Activated naive CD4-positive, alpha-beta T cell treated with anti-CD3 and anti-CD28 coated beads, Interleukin-2, amount 50 U/mL, for 72 hours (primary cell): ENCODE measurements around the gene TTC39A. TPM values are rescaled to one million over a fixed set of nuclear protein-coding genes. Genes with fewer than 3 reads are reported as not detected.
A peak's percentile ranks its signal among the peaks of the same experiment; 100 is the strongest.

ENCODE experiments used
- ATAC-seq, 2 donors: fragments of 150-1000 bp; cut with Tn5 transposase; 2 replicates each; pipeline ENCODE4 v1.10.0; 2021; ENCODE audit warnings: mild to moderate bottlenecking in 2 of 2, moderate library complexity in 2 of 2
- DNase-seq, 2 donors: peaks; one replicate each; pipeline ENCODE4 v3.0.0; 2021 to 2022; ENCODE audit warnings: low spot score in 2 of 2
- H3K27ac Mint-ChIP-seq, 2 donors: one replicate each; pipeline ENCODE4 v1.8.0; 2022; ENCODE audit warnings: mild to moderate bottlenecking in 2 of 2, mixed read lengths in 2 of 2
- H3K36me3 Mint-ChIP-seq, 2 donors: one replicate each; pipeline ENCODE4 v1.8.0; 2022; ENCODE audit warnings: mixed read lengths in 2 of 2
- H3K9me3 Mint-ChIP-seq, 2 donors: one replicate each; pipeline ENCODE4 v1.8.0; 2022; ENCODE audit warnings: mixed read lengths in 2 of 2
- total RNA-seq, 2 donors: library from RNA; stranded (reverse); gene quantifications; one replicate each; pipeline ENCODE4 v1.2.3, GENCODE V29; 2022

TTC39A gene
- total RNA-seq, 2 donors from 2014 or later, result 0.61 to 1.1 TPM

GRCh38 chr1:51295926-51296325 lies 34.4 kb downstream of the TTC39A start:
- no peak for ATAC-seq
- H3K9me3 Mint-ChIP-seq, result no peaks in the 10 kb centered on the region
- no peak for DNase-seq
- no peak overlapping the region for H3K27ac Mint-ChIP-seq
- no peaks in the 10 kb centered on the region for H3K36me3 Mint-ChIP-seq

DNA sequence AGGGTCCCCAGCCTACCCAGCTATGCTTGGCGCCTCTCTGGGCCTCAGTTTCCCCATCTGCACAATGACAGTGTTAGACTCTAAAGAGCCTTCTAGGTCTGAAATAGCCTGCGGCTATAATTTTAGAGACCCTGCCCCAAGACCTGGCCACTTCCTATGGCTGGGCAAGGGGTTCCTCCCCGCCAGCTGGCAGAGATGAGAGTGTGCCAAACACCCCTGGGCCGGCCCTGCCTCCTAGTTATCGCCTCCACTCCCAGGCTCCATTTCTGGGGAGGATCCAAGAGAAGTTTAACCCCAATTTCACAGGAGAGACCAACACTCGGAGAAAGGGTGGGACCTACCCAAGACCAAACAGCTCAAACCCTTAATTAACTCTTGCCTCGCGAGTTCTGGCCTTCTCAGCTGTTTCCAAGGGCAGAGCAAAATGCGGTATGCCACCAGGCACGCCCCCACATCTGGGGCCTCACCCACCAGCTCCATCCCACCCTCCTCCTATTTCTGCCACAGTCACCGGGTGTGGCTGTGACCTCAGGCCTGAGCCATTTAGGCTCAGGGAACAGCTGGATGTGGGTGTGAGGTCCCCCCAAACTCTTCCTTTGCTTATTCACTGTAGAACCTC lies 35.7 kb downstream of the TTC39A start:
- ATAC-seq (no peak), DNase-seq (peak in 1 of 2 donors; percentile 46)
- peak overlapping the region in 1 of 2 donors; percentile 39 for H3K27ac Mint-ChIP-seq
- no peaks in the 10 kb centered on the region for H3K36me3 Mint-ChIP-seq
- no peaks in the 10 kb centered on the region for H3K9me3 Mint-ChIP-seq

GRCh38 chr1:51293898-51294515 lies 36.4 kb downstream of the TTC39A start:
- no peaks in the 10 kb centered on the region for H3K9me3 Mint-ChIP-seq
- H3K27ac Mint-ChIP-seq, result no peak overlapping the region
- no peak for ATAC-seq

GRCh38 chr1:51290489-51290847 lies 39.9 kb downstream of the TTC39A start:
- ATAC-seq, result no peak
- no peaks in the 10 kb centered on the region for H3K36me3 Mint-ChIP-seq
- no peak for DNase-seq
- no peaks in the 10 kb centered on the region for H3K9me3 Mint-ChIP-seq
- H3K27ac Mint-ChIP-seq, result no peak overlapping the region

More at GRCh38 chr1:51293898-51294515, 36.4 kb downstream of the TTC39A start:
- H3K36me3 Mint-ChIP-seq, result no peaks in the 10 kb centered on the region
- DNase-seq, result no peak

DNA sequence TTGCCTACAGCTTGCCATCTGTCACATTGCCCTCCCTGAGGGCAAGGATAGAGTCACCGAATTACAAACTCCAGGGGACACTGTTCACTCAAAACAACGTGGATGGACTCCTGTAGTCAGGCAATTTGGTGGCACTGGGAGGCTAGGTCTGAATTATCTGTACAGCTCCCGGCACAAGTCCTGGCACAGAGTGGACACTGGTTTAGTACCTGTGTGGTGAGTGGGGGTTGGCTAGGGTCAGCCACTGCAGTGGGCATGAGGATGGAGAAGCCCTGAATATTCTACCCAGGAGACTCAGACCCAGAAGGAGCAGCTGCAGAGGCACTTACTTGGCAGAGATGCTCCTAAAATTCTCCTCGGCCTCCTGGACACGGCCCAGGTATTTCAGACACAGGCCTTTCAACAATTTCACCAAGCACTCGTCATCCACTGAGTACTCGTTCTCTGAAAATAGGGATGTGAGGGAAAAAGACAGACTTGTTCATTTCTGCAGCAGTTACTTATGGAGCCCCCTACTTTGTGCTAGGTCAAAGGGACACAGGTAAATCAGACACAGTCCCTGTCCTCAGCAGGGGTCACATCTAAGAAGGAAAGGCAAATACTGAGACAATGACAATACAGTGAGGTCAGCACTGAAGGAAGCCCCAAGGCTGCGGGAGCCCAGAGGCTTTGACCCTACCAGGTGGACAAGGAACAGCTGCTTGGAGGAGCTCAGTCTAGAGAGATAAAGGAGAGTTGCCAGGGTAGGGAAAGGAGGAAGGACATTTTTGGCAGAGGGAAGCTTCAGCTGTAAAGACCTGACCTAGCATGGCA lies 40.5 kb downstream of the TTC39A start:
- no peaks in the 10 kb centered on the region for H3K36me3 Mint-ChIP-seq
- DNase-seq (no peak), ATAC-seq (no peak)
- peak overlapping the region in 1 of 2 donors; percentile 61 for H3K27ac Mint-ChIP-seq
- H3K9me3 Mint-ChIP-seq, result no peaks in the 10 kb centered on the region

DNA sequence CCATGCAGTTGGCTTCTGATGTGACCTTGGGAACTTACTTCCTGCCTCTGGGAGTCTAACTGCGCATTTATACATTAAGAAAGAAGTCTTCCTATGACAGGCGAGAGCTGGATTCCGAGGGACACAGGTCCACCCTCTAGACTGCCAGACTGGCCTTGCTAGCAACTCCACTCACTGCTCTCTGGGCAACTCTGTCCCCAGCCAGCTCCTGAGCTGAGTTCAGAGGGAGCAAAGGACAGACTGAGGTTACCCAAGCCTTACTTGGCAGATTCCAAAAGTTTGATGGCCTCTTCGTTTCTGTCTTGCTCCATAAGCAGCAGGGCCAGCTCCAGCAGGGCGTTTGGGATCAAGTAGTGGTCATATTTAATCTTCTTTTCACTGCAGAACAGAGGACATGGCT lies 41.8 kb downstream of the TTC39A start:
- H3K9me3 Mint-ChIP-seq, result no peaks in the 10 kb centered on the region
- ATAC-seq (no peak), DNase-seq (no peak)
- H3K27ac Mint-ChIP-seq, result no peak overlapping the region
- no peaks in the 10 kb centered on the region for H3K36me3 Mint-ChIP-seq

DNA sequence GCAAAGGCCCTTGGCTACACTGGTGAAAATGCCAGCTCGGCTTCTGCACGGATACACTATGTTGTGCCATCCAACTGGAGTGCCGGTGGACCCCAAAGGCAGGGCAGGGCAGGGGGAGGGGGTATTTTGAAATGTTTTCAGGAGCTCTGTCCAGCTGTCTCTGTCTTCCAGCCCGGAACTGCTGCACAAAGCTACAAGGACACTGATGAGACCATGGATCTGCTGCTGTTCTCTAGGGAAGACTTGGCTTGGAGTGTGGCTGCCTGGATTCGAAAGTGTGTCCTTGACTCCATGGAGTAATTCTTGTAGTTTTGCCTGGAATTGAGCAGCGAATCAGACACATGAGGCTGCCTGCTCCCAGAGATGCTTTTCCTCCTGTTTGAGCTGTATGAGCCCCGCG lies 42.4 kb downstream of the TTC39A start:
- H3K9me3 Mint-ChIP-seq, result no peaks in the 10 kb centered on the region
- no peak overlapping the region for H3K27ac Mint-ChIP-seq

GRCh38 chr1:51285055-51285454 lies 45.3 kb downstream of the TTC39A start:
- Mint-ChIP-seq H3K9me3 (no peaks in the 10 kb centered on the region), H3K36me3 (no peaks in the 10 kb centered on the region), H3K27ac (no peak overlapping the region)
- peak in 1 of 2 donors; percentile 27 for DNase-seq
- peak; percentile 76 to 86 for ATAC-seq

More for the DNA sequence above, 42.4 kb downstream of the TTC39A start:
- no peaks in the 10 kb centered on the region for H3K36me3 Mint-ChIP-seq
- no peak for DNase-seq
- no peak for ATAC-seq

DNA sequence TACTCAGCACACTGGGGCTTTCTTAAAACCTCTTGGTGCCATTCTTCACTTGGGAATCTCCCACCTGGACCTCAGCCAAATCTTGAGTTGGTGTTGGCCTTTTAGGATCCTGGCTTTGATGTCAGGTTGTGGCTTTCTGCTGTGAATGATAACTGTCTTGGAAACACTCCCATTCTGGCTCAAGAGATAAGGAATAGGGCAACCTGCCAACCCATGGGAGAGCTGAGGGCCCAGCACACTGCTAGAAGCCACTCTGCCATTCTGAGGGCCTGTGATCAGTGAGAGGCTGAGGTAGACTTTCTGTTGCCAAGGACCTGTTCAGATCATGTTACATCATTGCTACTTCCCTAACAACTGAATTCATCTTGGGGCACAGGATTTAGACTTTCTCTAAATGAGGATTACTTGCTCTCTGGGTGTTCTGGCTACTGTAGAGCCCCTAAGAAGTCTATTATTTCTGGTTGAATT lies 45.8 kb downstream of the TTC39A start:
- H3K27ac Mint-ChIP-seq, result no peak overlapping the region
- peak; percentile 54 to 57 for ATAC-seq

DNA sequence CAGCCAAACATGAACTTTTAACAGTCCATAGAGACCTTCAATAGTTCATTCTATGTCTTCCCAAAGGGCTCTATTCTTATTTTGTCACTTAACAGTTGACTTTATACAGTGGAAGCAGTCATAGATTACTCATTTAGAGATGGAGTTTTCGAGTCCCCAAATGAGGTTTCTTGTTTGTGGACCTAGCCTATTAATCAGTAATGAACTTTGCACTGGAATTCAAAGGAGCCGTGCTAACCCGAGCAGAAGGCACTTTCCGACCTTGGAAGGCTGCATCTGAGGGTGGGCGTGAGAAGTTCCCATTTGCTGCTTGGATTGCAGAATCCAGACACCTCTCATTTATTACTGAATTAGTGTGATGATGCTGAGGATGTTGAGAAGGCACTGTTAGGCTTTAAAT lies 46.4 kb downstream of the TTC39A start:
- no peaks in the 10 kb centered on the region for H3K36me3 Mint-ChIP-seq
- H3K9me3 Mint-ChIP-seq, result no peaks in the 10 kb centered on the region
- H3K27ac Mint-ChIP-seq, result no peak overlapping the region
- no peak for DNase-seq
- no peak for ATAC-seq

More for the DNA sequence above, 45.8 kb downstream of the TTC39A start:
- H3K9me3 Mint-ChIP-seq, result no peaks in the 10 kb centered on the region
- no peak for DNase-seq
- H3K36me3 Mint-ChIP-seq, result no peaks in the 10 kb centered on the region

GRCh38 chr1:51282605-51283004 lies 47.8 kb downstream of the TTC39A start:
- H3K9me3 Mint-ChIP-seq, result no peaks in the 10 kb centered on the region
- ATAC-seq (peak in 1 of 2 donors; percentile 58), DNase-seq (no peak)
- no peaks in the 10 kb centered on the region for H3K36me3 Mint-ChIP-seq
- H3K27ac Mint-ChIP-seq, result no peak overlapping the region

GRCh38 chr1:51281807-51282206 lies 48.6 kb downstream of the TTC39A start:
- ATAC-seq, result no peak
- H3K36me3 Mint-ChIP-seq, result no peaks in the 10 kb centered on the region

DNA sequence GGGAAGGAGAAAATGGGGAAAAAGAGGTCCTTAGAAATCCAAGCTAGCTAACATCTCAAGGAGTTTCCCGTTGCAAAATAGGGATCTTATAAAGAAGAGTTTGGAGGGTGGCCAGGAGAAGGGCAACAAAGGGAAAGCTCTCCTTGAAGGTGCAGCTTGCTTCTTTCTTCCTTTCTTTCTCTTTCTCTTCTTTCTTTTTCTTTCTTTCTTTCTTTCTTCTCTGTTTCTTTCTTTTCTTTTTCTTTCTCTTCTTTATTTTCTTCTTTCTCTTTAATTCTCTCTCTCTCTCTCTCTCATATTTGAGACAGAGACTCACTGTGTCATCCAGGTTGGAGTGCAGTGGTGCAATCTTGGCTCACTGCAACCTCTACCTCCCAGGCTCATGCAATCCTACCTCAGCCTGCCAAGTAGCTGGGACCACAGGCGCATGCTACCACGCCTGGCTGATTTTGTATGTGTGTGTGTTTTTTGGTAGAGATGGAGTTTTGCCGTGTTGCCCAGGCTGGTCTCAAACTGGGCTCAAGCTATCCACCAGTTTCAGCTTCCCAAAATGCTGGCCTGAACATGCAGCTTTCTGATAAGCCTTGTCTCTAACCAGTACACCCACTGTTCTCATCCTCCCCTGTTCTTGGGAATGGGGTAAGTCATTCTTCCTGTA lies 49.9 kb downstream of the TTC39A start:
- ATAC-seq (no peak), DNase-seq (no peak)
- Mint-ChIP-seq H3K36me3 (no peaks in the 10 kb centered on the region), H3K9me3 (no peaks in the 10 kb centered on the region), H3K27ac (peak overlapping the region in 1 of 2 donors; percentile 31)

More at GRCh38 chr1:51281807-51282206, 48.6 kb downstream of the TTC39A start:
- Mint-ChIP-seq H3K9me3 (no peaks in the 10 kb centered on the region), H3K27ac (no peak overlapping the region)
- DNase-seq, result no peak

GRCh38 chr1:51276286-51276685 lies 54.1 kb downstream of the TTC39A start:
- ATAC-seq (no peak), DNase-seq (no peak)
- Mint-ChIP-seq H3K9me3 (no peaks in the 10 kb centered on the region), H3K36me3 (peaks cover 0 to 4% of the 10 kb centered on the region in 2 donors), H3K27ac (peak overlapping the region in 1 of 2 donors; percentile 60)

DNA sequence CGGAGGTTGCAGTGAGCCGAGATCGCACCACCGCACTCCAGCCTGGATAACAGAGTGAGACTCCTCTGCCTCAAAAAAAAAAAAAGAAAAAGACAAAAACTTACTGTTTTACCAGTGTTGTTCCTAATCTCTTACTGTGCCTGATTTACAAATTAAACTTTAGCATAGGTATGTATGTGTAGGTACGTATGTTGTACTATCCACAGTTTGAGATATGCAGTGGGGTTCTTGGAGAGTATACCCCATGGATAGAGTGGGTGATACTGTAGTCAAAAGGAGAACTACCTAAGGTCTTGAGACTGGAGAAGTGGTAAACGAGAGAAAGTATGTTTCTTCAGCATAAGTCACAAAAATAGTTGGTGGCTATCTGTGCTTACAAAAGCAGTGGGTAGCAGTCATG lies 55.7 kb downstream of the TTC39A start:
- ATAC-seq (no peak), DNase-seq (no peak)
- Mint-ChIP-seq H3K36me3 (peaks cover 0 to 11% of the 10 kb centered on the region in 2 donors), H3K27ac (no peak overlapping the region), H3K9me3 (no peaks in the 10 kb centered on the region)

DNA sequence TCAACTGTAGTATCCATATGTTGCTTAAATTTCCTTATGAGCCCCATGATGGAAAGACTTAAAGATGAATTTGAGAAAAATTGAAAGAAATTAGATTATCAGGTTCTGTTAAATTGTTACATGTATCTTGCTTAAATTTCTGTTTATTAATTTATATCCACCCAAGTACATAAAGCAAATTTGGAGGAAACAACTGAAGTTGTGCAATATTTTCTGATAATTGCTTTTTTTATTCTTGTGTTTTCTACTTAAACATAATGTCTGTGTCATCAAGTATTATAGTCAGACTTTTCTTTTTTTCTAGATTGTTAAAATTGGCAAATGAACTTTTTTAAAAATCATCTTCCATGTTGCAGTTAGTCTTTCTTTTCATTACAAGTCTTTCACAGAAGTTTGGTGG lies 57.4 kb downstream of the TTC39A start:
- no peak for ATAC-seq
- peaks cover 0 to 11% of the 10 kb centered on the region in 2 donors for H3K36me3 Mint-ChIP-seq

GRCh38 chr1:51270751-51271150 lies 59.6 kb downstream of the TTC39A start:
- no peak for ATAC-seq
- no peak overlapping the region for H3K27ac Mint-ChIP-seq
- H3K9me3 Mint-ChIP-seq, result no peaks in the 10 kb centered on the region
- H3K36me3 Mint-ChIP-seq, result peaks cover 0 to 11% of the 10 kb centered on the region in 2 donors
- DNase-seq, result no peak

More for the DNA sequence above, 57.4 kb downstream of the TTC39A start:
- no peaks in the 10 kb centered on the region for H3K9me3 Mint-ChIP-seq
- DNase-seq, result no peak
- H3K27ac Mint-ChIP-seq, result no peak overlapping the region
